Measurements from ENCODE around the gene MAPK10. TPM values are rescaled to one million over a fixed set of nuclear protein-coding genes. Genes with fewer than 3 reads are reported as not detected.

The MAPK10 gene
- total RNA-seq, 1 donor from 2014 or later, result not detected

GRCh38 chr4:86279293-86279960 lies 80.4 kb downstream of the MAPK10 start:
- intact Hi-C loops (cut with micrococcal nuclease), result no loop called here
- H3K27ac Mint-ChIP-seq, result no peak overlapping the region
- H3K9me3 Mint-ChIP-seq, result no peaks in the 10 kb centered on the region
- no peaks in the 10 kb centered on the region for H3K4me1 Mint-ChIP-seq
- no peak for DNase-seq
- no peak overlapping the region for H3K4me3 Mint-ChIP-seq
- H3K27me3 Mint-ChIP-seq, result no peaks in the 10 kb centered on the region
- H3K36me3 Mint-ChIP-seq (ENCODE audit: low read depth), result no peaks in the 10 kb centered on the region

GRCh38 chr4:86278126-86278525 lies 81.7 kb downstream of the MAPK10 start:
- H3K36me3 Mint-ChIP-seq (ENCODE audit: low read depth), result no peaks in the 10 kb centered on the region
- no peak overlapping the region for H3K27ac Mint-ChIP-seq
- no peak overlapping the region for H3K4me3 Mint-ChIP-seq
- no peaks in the 10 kb centered on the region for H3K4me1 Mint-ChIP-seq
- intact Hi-C loops (cut with micrococcal nuclease), result no loop called here
- no peaks in the 10 kb centered on the region for H3K27me3 Mint-ChIP-seq
- DNase-seq, result no peak
- no peaks in the 10 kb centered on the region for H3K9me3 Mint-ChIP-seq

- Mint-ChIP-seq H3K9me3 (no peaks in the 10 kb centered on the region), H3K36me3 (ENCODE audit: low read depth) (no peaks in the 10 kb centered on the region), H3K4me3 (no peak overlapping the region), H3K4me1 (no peaks in the 10 kb centered on the region), H3K27me3 (no peaks in the 10 kb centered on the region), H3K27ac (no peak overlapping the region)
- intact Hi-C loops (cut with micrococcal nuclease), result no loop called here
- no peak for DNase-seq
These were observed 85.2 kb downstream of the MAPK10 start for GRCh38 chr4:86274642-86275041.

- Mint-ChIP-seq H3K36me3 (ENCODE audit: low read depth) (no peaks in the 10 kb centered on the region), H3K4me3 (no peak overlapping the region), H3K27ac (no peak overlapping the region), H3K4me1 (no peaks in the 10 kb centered on the region), H3K9me3 (no peaks in the 10 kb centered on the region), H3K27me3 (no peaks in the 10 kb centered on the region)
- no peak for DNase-seq
- intact Hi-C loops (cut with micrococcal nuclease), result no loop called here
These were observed 87.2 kb downstream of the MAPK10 start for GRCh38 chr4:86272669-86273068.

GRCh38 chr4:86271057-86271456 lies 88.8 kb downstream of the MAPK10 start:
- no peaks in the 10 kb centered on the region for H3K27me3 Mint-ChIP-seq
- no peaks in the 10 kb centered on the region for H3K36me3 Mint-ChIP-seq (ENCODE audit: low read depth)
- H3K4me1 Mint-ChIP-seq, result no peaks in the 10 kb centered on the region
- intact Hi-C loops (cut with micrococcal nuclease), result no loop called here
- no peaks in the 10 kb centered on the region for H3K9me3 Mint-ChIP-seq
- no peak for DNase-seq
- H3K4me3 Mint-ChIP-seq, result no peak overlapping the region
- no peak overlapping the region for H3K27ac Mint-ChIP-seq

- Mint-ChIP-seq H3K9me3 (no peaks in the 10 kb centered on the region), H3K4me3 (no peak overlapping the region), H3K36me3 (ENCODE audit: low read depth) (no peaks in the 10 kb centered on the region), H3K27ac (no peak overlapping the region), H3K27me3 (no peaks in the 10 kb centered on the region), H3K4me1 (no peaks in the 10 kb centered on the region)
- intact Hi-C loops (cut with micrococcal nuclease), result no loop called here
- DNase-seq, result no peak
These were observed 90.5 kb downstream of the MAPK10 start for GRCh38 chr4:86269354-86269753.

- Mint-ChIP-seq H3K27me3 (no peaks in the 10 kb centered on the region), H3K27ac (no peak overlapping the region), H3K4me3 (no peak overlapping the region), H3K36me3 (ENCODE audit: low read depth) (no peaks in the 10 kb centered on the region), H3K4me1 (no peaks in the 10 kb centered on the region), H3K9me3 (no peaks in the 10 kb centered on the region)
- no peak for DNase-seq
- intact Hi-C loops (cut with micrococcal nuclease), result no loop called here
These were observed 95.6 kb downstream of the MAPK10 start for GRCh38 chr4:86264241-86264640.

GRCh38 chr4:86261636-86262035 lies 98.2 kb downstream of the MAPK10 start:
- H3K4me3 Mint-ChIP-seq, result no peak overlapping the region

GRCh38 chr4:86256086-86256485 lies 103.8 kb downstream of the MAPK10 start:
- Mint-ChIP-seq H3K9me3 (no peaks in the 10 kb centered on the region), H3K4me1 (no peaks in the 10 kb centered on the region), H3K27ac (no peak overlapping the region), H3K27me3 (no peaks in the 10 kb centered on the region), H3K36me3 (ENCODE audit: low read depth) (no peaks in the 10 kb centered on the region), H3K4me3 (no peak overlapping the region)
- DNase-seq, result no peak
- intact Hi-C loops (cut with micrococcal nuclease), result no loop called here

More at GRCh38 chr4:86261636-86262035, 98.2 kb downstream of the MAPK10 start:
- intact Hi-C loops (cut with micrococcal nuclease), result no loop called here
- no peak for DNase-seq
- no peak overlapping the region for H3K27ac Mint-ChIP-seq
- no peaks in the 10 kb centered on the region for H3K9me3 Mint-ChIP-seq
- H3K4me1 Mint-ChIP-seq, result no peaks in the 10 kb centered on the region
- H3K36me3 Mint-ChIP-seq (ENCODE audit: low read depth), result no peaks in the 10 kb centered on the region
- H3K27me3 Mint-ChIP-seq, result no peaks in the 10 kb centered on the region

GRCh38 chr4:86250619-86251018 lies 109.2 kb downstream of the MAPK10 start:
- no peaks in the 10 kb centered on the region for H3K36me3 Mint-ChIP-seq (ENCODE audit: low read depth)
- intact Hi-C loops (cut with micrococcal nuclease), result no loop called here
- no peak for DNase-seq
- H3K4me3 Mint-ChIP-seq, result no peak overlapping the region
- H3K27me3 Mint-ChIP-seq, result no peaks in the 10 kb centered on the region
- no peaks in the 10 kb centered on the region for H3K9me3 Mint-ChIP-seq
- no peak overlapping the region for H3K27ac Mint-ChIP-seq
- no peaks in the 10 kb centered on the region for H3K4me1 Mint-ChIP-seq

- H3K27ac Mint-ChIP-seq, result no peak overlapping the region
- no peak overlapping the region for H3K4me3 Mint-ChIP-seq
- intact Hi-C loops (cut with micrococcal nuclease), result no loop called here
- no peaks in the 10 kb centered on the region for H3K4me1 Mint-ChIP-seq
- H3K9me3 Mint-ChIP-seq, result no peaks in the 10 kb centered on the region
- DNase-seq, result no peak
- no peaks in the 10 kb centered on the region for H3K36me3 Mint-ChIP-seq (ENCODE audit: low read depth)
- H3K27me3 Mint-ChIP-seq, result no peaks in the 10 kb centered on the region
These were observed 109.8 kb downstream of the MAPK10 start for GRCh38 chr4:86250006-86250405.

- Mint-ChIP-seq H3K4me1 (no peaks in the 10 kb centered on the region), H3K9me3 (no peaks in the 10 kb centered on the region), H3K27ac (no peak overlapping the region), H3K27me3 (no peaks in the 10 kb centered on the region), H3K36me3 (ENCODE audit: low read depth) (no peaks in the 10 kb centered on the region), H3K4me3 (no peak overlapping the region)
- DNase-seq, result no peak
- intact Hi-C loops (cut with micrococcal nuclease), result no loop called here
These were observed 110.8 kb downstream of the MAPK10 start for GRCh38 chr4:86249074-86249473.

- no peaks in the 10 kb centered on the region for H3K27me3 Mint-ChIP-seq
- no peaks in the 10 kb centered on the region for H3K36me3 Mint-ChIP-seq (ENCODE audit: low read depth)
- H3K4me1 Mint-ChIP-seq, result no peaks in the 10 kb centered on the region
- H3K27ac Mint-ChIP-seq, result no peak overlapping the region
- H3K4me3 Mint-ChIP-seq, result no peak overlapping the region
- intact Hi-C loops (cut with micrococcal nuclease), result no loop called here
- DNase-seq, result no peak
- H3K9me3 Mint-ChIP-seq, result peaks cover 8% of the 10 kb centered on the region
These were observed 111.9 kb downstream of the MAPK10 start for GRCh38 chr4:86247906-86248305.

GRCh38 chr4:86247320-86247719 lies 112.5 kb downstream of the MAPK10 start:
- H3K4me1 Mint-ChIP-seq, result no peaks in the 10 kb centered on the region
- intact Hi-C loops (cut with micrococcal nuclease), result no loop called here
- H3K36me3 Mint-ChIP-seq (ENCODE audit: low read depth), result no peaks in the 10 kb centered on the region
- no peak for DNase-seq
- H3K27ac Mint-ChIP-seq, result no peak overlapping the region
- peaks cover 8% of the 10 kb centered on the region for H3K9me3 Mint-ChIP-seq
- no peak overlapping the region for H3K4me3 Mint-ChIP-seq
- no peaks in the 10 kb centered on the region for H3K27me3 Mint-ChIP-seq

GRCh38 chr4:86243750-86244149 lies 116.1 kb downstream of the MAPK10 start:
- no peaks in the 10 kb centered on the region for H3K27me3 Mint-ChIP-seq
- intact Hi-C loops (cut with micrococcal nuclease), result no loop called here
- H3K9me3 Mint-ChIP-seq, result peaks cover 11% of the 10 kb centered on the region
- no peaks in the 10 kb centered on the region for H3K4me1 Mint-ChIP-seq
- DNase-seq, result no peak
- no peak overlapping the region for H3K4me3 Mint-ChIP-seq
- H3K27ac Mint-ChIP-seq, result no peak overlapping the region
- H3K36me3 Mint-ChIP-seq (ENCODE audit: low read depth), result no peaks in the 10 kb centered on the region

Measured in activated CD4-positive, alpha-beta T cell treated with anti-CD3 and anti-CD28 coated beads, Interleukin-2, amount 10 ng/mL, durations not matched to agents 24 days and 14 days (primary cell).